GM21723 (cell line): Measurements from ENCODE around the gene FAM25G.
"Not testable (repeated sequence)": the region's sequence is repeated elsewhere in the genome, so short reads cannot be mapped to it uniquely, and the experiment has no call there.

ENCODE experiments used
- ATAC-seq: cut with Tn5 transposase; IDR thresholded peaks from one replicate; pipeline ENCODE4 v1.9.1; 2021; ENCODE audit warnings: mild to moderate bottlenecking, moderate library complexity; ENCODE audit not compliant: unreplicated experiment

FAM25G gene

GRCh38 chr10:47465216-47465917, 26.1 kb downstream of the FAM25G start:
- not testable (repeated sequence) for ATAC-seq

GRCh38 chr10:47462577-47463358, 28.7 kb downstream of the FAM25G start:
- ATAC-seq: not testable (repeated sequence)

GRCh38 chr10:47461261-47461687, 30.2 kb downstream of the FAM25G start:
- ATAC-seq: peak; percentile 72

GRCh38 chr10:47458466-47459154, 32.9 kb downstream of the FAM25G start:
- ATAC-seq: no peak

GRCh38 chr10:47457826-47458225, 33.7 kb downstream of the FAM25G start:
- ATAC-seq: no peak

- ATAC-seq: no peak
These were observed 34.0 kb downstream of the FAM25G start for GRCh38 chr10:47457528-47457820.

GRCh38 chr10:47456794-47457527, 34.5 kb downstream of the FAM25G start:
- ATAC-seq: no peak

- no peak for ATAC-seq
These were observed 35.3 kb downstream of the FAM25G start for GRCh38 chr10:47456079-47456785.

GRCh38 chr10:47455350-47456078, 36.0 kb downstream of the FAM25G start:
- not testable (repeated sequence) for ATAC-seq

GRCh38 chr10:47454780-47455058, 36.8 kb downstream of the FAM25G start:
- ATAC-seq: no peak

GRCh38 chr10:47454008-47454779, 37.3 kb downstream of the FAM25G start:
- no peak for ATAC-seq

- no peak for ATAC-seq
These were observed 38.1 kb downstream of the FAM25G start for GRCh38 chr10:47453141-47454007.

- ATAC-seq: no peak
These were observed 38.9 kb downstream of the FAM25G start for GRCh38 chr10:47452495-47453140.

- no peak for ATAC-seq
These were observed 39.5 kb downstream of the FAM25G start for GRCh38 chr10:47451998-47452494.

- no peak for ATAC-seq
These were observed 40.1 kb downstream of the FAM25G start for GRCh38 chr10:47451273-47451997.

- no peak for ATAC-seq
These were observed 41.1 kb downstream of the FAM25G start for GRCh38 chr10:47450442-47450841.

GRCh38 chr10:47449979-47450378, 41.5 kb downstream of the FAM25G start:
- no peak for ATAC-seq
